Fibroblast of lung (primary cell): Measurements from ENCODE around the gene THSD7A. TPM values are rescaled to one million over a fixed set of nuclear protein-coding genes. Genes with fewer than 3 reads are reported as not detected.

Experiments
- DNase-seq, 2 donors: peaks; one replicate each; pipeline versions ENCODE4 v3.0.0 to v3.0.0-alpha.2; 2010; ENCODE audit warnings: low read depth in 2 of 2
- H2AFZ ChIP-seq: 2 replicates; pipeline ENCODE4 v1.5.1; 2012; ENCODE audit warnings: low read length, control low read depth, inconsistent platforms
- H3K27ac ChIP-seq: 2 replicates; pipeline ENCODE4 v1.5.1; 2011; ENCODE audit warnings: low read length, control low read depth; ENCODE audit not compliant: insufficient read depth
- H3K27me3 ChIP-seq: 2 replicates; pipeline ENCODE4 v1.5.1; 2011; ENCODE audit warnings: mild to moderate bottlenecking, low read length; ENCODE audit not compliant: control insufficient read depth, insufficient read depth
- H3K36me3 ChIP-seq: 2 replicates; pipeline ENCODE4 v1.5.1; 2011; ENCODE audit warnings: low read length; ENCODE audit not compliant: control insufficient read depth, insufficient read depth
- H3K4me1 ChIP-seq: 2 replicates; pipeline ENCODE4 v1.5.1; 2011; ENCODE audit warnings: low read length; ENCODE audit not compliant: control insufficient read depth, insufficient read depth; ENCODE audit errors: extremely low read depth
- H3K4me2 ChIP-seq: 2 replicates; pipeline ENCODE4 v1.5.1; 2011; ENCODE audit warnings: low read length, control low read depth; ENCODE audit not compliant: insufficient read depth; ENCODE audit errors: extremely low read depth
- H3K4me3 ChIP-seq, 4 experiments: fragments of 200-600 bp in 1 of 4; sonication (generic) in 1 of 4; replicated peaks in 1 of 4; 2 replicates each; pipeline ENCODE4 v1.5.1; 2011 to 2016; ENCODE audit warnings: low read length in 4 of 4, low read depth in 3 of 4, mild to moderate bottlenecking in 3 of 4, control low read depth in 2 of 4, inconsistent platforms in 1 of 4, mixed read lengths in 1 of 4; ENCODE audit not compliant: insufficient read depth in 1 of 4; ENCODE audit errors: control extremely low read depth in 1 of 4
- H3K79me2 ChIP-seq: 2 replicates; pipeline ENCODE4 v1.5.1; 2012; ENCODE audit warnings: mild to moderate bottlenecking, low read length, inconsistent platforms; ENCODE audit not compliant: control insufficient read depth, insufficient read depth
- H3K9ac ChIP-seq: 2 replicates; pipeline ENCODE4 v1.5.1; 2011; ENCODE audit warnings: mild to moderate bottlenecking, low read length, control low read depth; ENCODE audit not compliant: insufficient read depth
- H3K9me3 ChIP-seq: 2 replicates; pipeline ENCODE4 v1.5.1; 2012; ENCODE audit warnings: low read depth, low read length; ENCODE audit not compliant: control insufficient read depth, insufficient read depth
- H4K20me1 ChIP-seq: 2 replicates; pipeline ENCODE4 v1.5.1; 2011; ENCODE audit warnings: low read length; ENCODE audit not compliant: control insufficient read depth, insufficient read depth; ENCODE audit errors: extremely low read depth
- EZH2 ChIP-seq: IDR thresholded peaks from 2 replicates; pipeline ENCODE4 v1.5.1; 2012; ENCODE audit warnings: low read length, control low read depth, mild to moderate bottlenecking; ENCODE audit errors: missing control alignments
- polyA plus RNA-seq, 2 donors: library from polyadenylated mRNA; depleted of rRNA in 1 of 2; stranded (reverse) in 1 of 2; unstranded in 1 of 2; fragments of >200 nt; gene quantifications; 2 replicates each; pipeline ENCODE4 v1.2.1, GENCODE V29; 2011 to 2012; ENCODE audit warnings: missing spikeins in 1 of 2
- total RNA-seq: library from RNA; depleted of rRNA; stranded (reverse); fragments of >200 nt; gene quantifications from 2 replicates; pipeline ENCODE4 v1.2.1, GENCODE V29; 2014
- TF ChIP-seq, protein P1 (sequence below), 2 donors: IDR thresholded peaks in 1 of 2; conservative IDR thresholded peaks in 1 of 2; 1 replicate in 1 of 2; 2 replicates in 1 of 2; pipeline ENCODE4 v1.5.1; 2011 to 2012; ENCODE audit warnings: low read length in 2 of 2, control low read depth in 1 of 2, inconsistent platforms in 1 of 2, low read depth in 1 of 2, mild to moderate bottlenecking in 1 of 2

The THSD7A gene
- total and polyA plus RNA-seq, 2 donors (not counting 1 experiment from before 2014, with no cell fraction given): 0.02 to 0.83 TPM

DNA sequence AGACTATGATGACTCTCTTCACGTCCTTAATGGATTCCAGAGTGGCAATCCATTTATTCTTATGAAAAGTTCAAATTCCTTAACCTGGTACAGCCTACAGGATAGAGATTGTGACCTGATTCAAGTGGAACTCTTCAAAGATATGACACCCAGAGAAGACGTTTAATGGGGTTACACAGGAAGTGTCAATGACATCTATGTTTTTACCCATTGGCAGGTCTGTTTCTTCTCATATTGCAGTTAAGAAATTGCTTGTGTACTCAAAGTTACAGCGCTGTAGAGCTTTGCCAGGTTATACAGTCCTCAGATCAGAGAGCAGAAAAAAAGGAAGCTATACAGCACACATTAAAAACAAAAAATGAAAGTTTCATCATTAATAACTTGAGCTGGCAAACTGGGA lies 367.4 kb downstream of the THSD7A start:
- Histone ChIP-seq H2AFZ (no peak overlapping the region), H3K79me2 (no peaks in the 10 kb centered on the region), H3K9me3 (no peaks in the 10 kb centered on the region), H3K4me1 (no peaks in the 10 kb centered on the region), H3K9ac (no peak overlapping the region), H3K36me3 (no peaks in the 10 kb centered on the region), H4K20me1 (no peaks in the 10 kb centered on the region), H3K27ac (no peak overlapping the region), H3K27me3 (no peaks in the 10 kb centered on the region), H3K4me3 (no peak overlapping the region), H3K4me2 (no peak overlapping the region)
- DNase-seq: no peak
- TF ChIP-seq EZH2: no peak
- TF ChIP-seq, protein P1, sequence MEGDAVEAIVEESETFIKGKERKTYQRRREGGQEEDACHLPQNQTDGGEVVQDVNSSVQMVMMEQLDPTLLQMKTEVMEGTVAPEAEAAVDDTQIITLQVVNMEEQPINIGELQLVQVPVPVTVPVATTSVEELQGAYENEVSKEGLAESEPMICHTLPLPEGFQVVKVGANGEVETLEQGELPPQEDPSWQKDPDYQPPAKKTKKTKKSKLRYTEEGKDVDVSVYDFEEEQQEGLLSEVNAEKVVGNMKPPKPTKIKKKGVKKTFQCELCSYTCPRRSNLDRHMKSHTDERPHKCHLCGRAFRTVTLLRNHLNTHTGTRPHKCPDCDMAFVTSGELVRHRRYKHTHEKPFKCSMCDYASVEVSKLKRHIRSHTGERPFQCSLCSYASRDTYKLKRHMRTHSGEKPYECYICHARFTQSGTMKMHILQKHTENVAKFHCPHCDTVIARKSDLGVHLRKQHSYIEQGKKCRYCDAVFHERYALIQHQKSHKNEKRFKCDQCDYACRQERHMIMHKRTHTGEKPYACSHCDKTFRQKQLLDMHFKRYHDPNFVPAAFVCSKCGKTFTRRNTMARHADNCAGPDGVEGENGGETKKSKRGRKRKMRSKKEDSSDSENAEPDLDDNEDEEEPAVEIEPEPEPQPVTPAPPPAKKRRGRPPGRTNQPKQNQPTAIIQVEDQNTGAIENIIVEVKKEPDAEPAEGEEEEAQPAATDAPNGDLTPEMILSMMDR (conservative IDR thresholded peaks at IDR 0.05 in 1 of 2, IDR thresholded peaks at IDR 0.05 in 1 of 2; ENCODE audit: low read depth in 1 of 2, low read length in 2 of 2): no peak

DNA sequence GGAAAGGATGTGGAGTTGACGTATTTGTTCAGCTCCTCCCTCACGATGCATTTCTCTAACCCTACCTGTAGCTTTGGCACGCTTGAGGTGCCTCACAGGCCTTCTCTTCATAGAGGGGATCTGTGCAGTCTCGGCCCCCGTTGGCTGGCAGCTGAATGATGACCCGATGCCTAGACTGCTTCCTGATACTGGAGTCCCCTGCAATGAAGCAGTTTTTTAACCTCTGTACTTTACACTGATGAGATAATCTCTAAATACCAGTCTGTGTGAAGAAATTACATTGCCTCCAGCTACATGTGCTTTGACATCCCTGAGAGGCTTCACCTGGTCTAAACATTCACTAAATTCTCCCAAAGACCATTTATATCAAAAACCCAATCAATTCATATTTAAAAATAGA lies 370.1 kb downstream of the THSD7A start:
- TF ChIP-seq EZH2: no peak
- Histone ChIP-seq H3K4me1 (no peaks in the 10 kb centered on the region), H3K36me3 (no peaks in the 10 kb centered on the region), H3K9ac (no peak overlapping the region), H3K27me3 (no peaks in the 10 kb centered on the region), H3K27ac (no peak overlapping the region), H3K9me3 (no peaks in the 10 kb centered on the region), H3K79me2 (no peaks in the 10 kb centered on the region), H4K20me1 (no peaks in the 10 kb centered on the region), H3K4me2 (no peak overlapping the region), H2AFZ (no peak overlapping the region), H3K4me3 (no peak overlapping the region)
- no peak for DNase-seq

DNA sequence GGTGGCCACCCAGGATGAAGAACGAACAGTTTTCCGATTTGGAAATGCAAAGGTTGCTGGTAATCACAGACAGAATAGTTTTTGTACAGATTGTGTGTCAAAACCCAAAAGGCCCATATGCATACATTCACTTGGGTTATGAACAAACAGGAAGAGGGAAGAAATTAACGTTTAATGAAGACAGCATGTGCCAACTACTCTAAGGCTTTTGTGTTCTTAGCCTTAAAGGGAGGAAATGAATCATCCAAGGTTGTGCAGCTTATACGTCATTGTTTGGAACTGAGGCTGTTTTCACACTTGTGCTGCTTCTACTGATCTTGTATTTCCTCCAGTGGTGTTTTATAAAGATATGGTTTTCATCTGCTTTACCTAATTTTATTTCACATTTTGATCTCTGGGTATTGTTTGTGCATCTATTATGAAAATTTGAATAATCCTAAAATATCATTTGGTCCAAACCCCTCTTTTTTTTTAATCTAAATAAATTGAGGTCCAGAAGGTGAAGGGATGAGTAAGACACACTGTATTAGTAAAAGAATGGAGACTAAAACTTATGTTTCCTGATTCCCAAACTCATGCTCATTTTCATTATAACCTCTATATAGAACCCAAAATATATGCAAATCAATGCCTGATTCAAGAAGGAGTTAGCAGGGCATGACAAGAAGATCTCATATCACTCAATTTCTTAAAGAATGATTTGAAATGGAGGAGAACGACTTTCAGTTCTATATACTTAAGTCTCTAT lies 373.1 kb downstream of the THSD7A start:
- no peaks in the 10 kb centered on the region for H4K20me1 ChIP-seq
- peak; percentile 90 for DNase-seq
- no peak overlapping the region for H3K27ac ChIP-seq
- H3K4me1 ChIP-seq: no peaks in the 10 kb centered on the region
- no peaks in the 10 kb centered on the region for H3K79me2 ChIP-seq
- no peaks in the 10 kb centered on the region for H3K36me3 ChIP-seq
- no peak overlapping the region for H2AFZ ChIP-seq
- TF ChIP-seq, protein P1 (conservative IDR thresholded peaks at IDR 0.05 in 1 of 2, IDR thresholded peaks at IDR 0.05 in 1 of 2; ENCODE audit: low read depth in 1 of 2, low read length in 2 of 2): no peak
- no peak for TF ChIP-seq EZH2
- no peak overlapping the region for H3K4me2 ChIP-seq
- H3K9me3 ChIP-seq: no peaks in the 10 kb centered on the region
- no peak overlapping the region for H3K9ac ChIP-seq
- no peak overlapping the region for H3K4me3 ChIP-seq
- H3K27me3 ChIP-seq: no peaks in the 10 kb centered on the region
